ENCODE data around the gene DNLZ.

DNA sequence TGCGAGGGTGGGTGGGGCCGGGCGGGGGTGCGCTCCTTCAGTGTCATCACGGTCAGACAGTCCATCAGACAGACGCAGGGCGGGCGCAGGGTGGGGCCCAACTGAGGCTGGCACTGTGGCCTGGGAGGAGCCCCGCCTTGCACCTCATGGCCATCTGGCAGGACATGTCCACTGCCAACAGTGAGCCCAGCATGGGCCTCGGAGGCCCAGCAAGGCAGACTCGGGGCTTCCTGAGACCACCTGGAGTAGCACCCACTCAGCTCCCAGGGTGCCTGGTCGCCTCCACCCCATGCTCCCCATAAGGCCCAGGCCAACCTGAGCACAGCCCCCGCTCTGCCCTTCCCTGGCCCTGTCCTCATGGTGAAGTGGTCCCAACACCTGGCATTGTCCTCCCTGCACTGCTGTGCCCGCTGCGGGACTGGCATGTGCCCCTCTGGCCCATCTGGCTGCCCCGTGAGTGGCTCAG, 44.7 kb downstream of the DNLZ start:
- TF ChIP-seq MAFK (IDR thresholded peaks at IDR 0.05; ENCODE audit: low read length) (no peak), ELF2 (CRISPR knock-in tag; IDR thresholded peaks at IDR 0.05) (no peak), MAFF (IDR thresholded peaks at IDR 0.05; ENCODE audit: low read length) (no peak), POLR2AphosphoS5 (IDR thresholded peaks at IDR 0.05; ENCODE audit: control insufficient read depth, insufficient read depth, low read depth, low read length) (no peak), ATF3 (IDR thresholded peaks at IDR 0.05) (no peak), ATF3 (CRISPR knock-in tag; conservative IDR thresholded peaks at IDR 0.05) (no peak), RBM14 (IDR thresholded peaks at IDR 0.05; ENCODE audit: borderline replicate concordance, insufficient read depth, low read depth, low read length) (no peak)

Measured in K562 (cell line).